HG03571 (cell line): ENCODE measurements around the gene ERC2.
"Not testable (repeated sequence)": the region's sequence is repeated elsewhere in the genome, so short reads cannot be mapped to it uniquely, and the experiment has no call there.

Experiments
- ATAC-seq: cut with Tn5 transposase; IDR thresholded peaks from one replicate; pipeline ENCODE4 v1.9.1; 2021; ENCODE audit not compliant: unreplicated experiment

The ERC2 gene

DNA sequence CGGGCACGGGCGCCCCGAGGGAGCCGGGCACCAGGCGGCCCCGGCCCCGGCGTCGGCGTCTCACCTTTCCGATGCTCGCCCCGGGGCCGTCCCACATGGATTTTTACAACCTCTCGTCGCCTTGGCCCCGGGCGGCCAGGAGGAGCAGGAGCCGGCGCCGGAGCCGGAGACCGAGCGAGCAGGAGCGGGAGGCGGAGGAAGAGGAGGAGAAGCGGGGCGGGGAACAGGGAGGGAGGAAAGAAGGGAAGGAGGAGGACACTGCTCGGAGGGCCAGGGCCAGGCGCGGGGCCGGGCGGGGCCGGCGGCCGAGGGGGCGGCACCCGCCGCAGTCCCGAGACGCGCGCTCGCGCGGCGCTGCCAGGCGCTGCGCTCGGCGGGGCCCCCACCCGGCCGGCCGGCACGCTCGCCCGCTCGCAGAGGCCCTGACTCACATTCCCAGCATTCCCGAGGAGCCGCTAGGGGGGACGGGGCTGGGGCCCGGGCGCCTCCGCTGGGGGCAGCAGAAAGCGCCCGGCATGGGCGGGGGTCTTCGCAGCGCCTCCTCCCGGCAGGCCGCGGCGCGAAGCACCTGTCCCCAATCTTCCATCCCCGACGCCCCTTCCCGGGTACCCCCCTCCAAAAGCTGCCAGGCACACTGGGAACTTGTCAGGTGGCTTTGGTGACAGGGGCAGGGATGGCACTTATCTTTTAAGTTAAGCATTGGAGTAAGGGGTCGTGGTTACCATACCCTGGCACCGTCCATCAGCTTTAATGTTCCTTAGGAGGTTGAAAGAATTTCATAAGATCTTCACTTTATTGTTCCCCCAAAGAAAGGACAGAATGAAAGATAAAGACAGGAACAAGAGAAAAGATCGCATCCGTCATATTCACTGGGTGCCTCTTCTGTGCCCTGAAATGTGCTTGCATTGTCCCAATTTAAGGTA, at the start of gene ERC2:
Gene ERC2, minus strand, starts transcription at position 284 of the 923 bp plus-strand sequence.
- no peak for ATAC-seq

- no peak for ATAC-seq
Observed at GRCh38 chr3:56502738-56503137, 34.5 kb upstream of the ERC2 start.

GRCh38 chr3:56496376-56496775, 28.1 kb upstream of the ERC2 start:
- ATAC-seq = not testable (repeated sequence)

DNA sequence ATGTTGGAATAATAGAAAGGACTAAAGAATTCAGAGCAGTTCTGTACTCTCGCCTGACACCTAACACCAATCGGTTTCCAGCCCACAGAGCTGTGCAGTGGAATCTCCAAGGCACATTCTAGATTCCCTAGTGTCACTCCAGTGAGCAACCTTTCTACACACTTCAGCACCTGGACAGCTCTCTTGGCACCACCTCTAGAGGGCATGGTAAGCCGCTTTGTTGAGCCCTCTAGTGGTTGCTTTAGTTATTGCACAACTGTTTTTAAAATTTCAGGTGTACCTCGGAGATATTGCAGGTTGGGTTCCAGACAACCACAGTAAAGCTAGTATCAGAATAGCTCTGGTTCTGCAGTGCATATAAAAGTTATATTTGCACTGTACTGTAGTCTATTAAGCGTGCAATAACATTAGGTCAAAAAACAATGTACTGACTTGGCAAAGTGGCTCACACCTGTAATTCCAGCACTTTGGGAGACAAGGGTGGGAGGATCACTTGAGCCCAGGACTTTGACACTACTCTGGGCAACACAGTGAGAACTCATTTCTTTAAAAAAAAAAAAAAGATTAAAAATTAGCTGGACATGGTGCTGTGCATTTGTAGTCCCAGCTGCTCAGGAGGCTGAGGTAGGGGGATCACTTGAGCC, 26.5 kb upstream of the ERC2 start:
- ATAC-seq = peak; percentile 89

- ATAC-seq = no peak
Observed at GRCh38 chr3:56491566-56491965, 23.3 kb upstream of the ERC2 start.

DNA sequence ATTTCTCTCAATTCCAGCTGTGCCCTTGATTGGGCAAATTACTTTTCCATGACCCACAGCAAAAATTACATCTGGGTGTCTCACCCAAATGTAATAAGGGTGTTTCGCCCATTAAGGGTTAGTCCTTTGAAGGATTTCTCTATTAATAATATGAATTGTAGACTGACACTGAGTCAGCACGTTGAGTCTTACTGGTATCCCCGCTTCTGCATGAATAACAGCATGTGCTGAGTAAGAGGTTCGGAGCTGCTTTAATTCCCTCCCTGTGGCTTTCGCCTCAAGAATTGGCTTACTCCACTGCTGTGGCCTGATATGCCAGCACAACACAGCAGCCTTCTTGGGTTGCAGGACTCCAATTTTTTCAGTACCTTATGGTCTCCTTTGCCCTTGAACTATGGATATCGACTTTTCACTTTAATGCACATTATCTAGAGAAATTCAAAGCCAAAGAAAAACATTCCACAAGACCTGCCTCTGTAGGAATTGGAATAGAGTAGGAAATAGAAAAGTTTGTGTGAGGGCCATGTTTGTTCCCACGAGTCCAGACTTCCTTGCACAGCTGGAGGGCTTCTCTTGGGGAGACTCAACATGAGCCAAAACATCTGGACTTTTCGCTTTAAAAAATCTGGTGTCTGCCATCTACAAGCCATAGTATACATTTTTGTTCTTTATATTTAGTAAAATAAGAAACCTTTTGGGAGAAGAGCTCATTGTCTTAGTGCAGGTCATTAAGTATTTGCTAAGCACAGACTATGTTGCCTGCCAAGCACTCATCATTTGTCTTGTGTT, 20.7 kb upstream of the ERC2 start:
- ATAC-seq = no peak

DNA sequence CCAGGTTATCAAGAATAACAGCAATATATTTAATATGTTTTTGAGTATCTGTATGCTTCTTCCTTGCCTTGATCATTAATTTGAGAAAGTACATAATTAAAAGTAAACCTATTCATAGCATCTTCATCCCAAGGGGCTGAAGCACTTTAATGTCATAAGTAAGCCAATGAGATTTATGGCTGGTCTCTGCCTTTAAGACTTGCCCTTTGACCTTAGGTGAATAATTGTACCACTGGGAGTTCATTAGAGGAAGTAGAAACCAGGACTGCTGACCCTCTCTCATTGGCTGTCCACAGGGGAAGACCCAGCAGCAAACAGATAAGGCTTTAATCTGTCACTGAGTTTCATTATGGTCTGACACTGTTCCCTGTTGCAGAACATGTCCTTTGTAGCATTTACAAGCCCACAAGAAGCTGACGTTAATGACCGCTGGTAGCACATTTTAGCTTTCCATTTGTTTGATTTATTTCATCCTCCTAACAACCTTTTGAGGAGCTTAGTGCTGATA, 16.3 kb upstream of the ERC2 start:
- ATAC-seq = no peak

GRCh38 chr3:56484122-56484521, 15.9 kb upstream of the ERC2 start:
- no peak for ATAC-seq

- ATAC-seq = no peak
Observed at GRCh38 chr3:56477646-56478045, 9.4 kb upstream of the ERC2 start.

- ATAC-seq = no peak
Observed at GRCh38 chr3:56476771-56477170, 8.5 kb upstream of the ERC2 start.

DNA sequence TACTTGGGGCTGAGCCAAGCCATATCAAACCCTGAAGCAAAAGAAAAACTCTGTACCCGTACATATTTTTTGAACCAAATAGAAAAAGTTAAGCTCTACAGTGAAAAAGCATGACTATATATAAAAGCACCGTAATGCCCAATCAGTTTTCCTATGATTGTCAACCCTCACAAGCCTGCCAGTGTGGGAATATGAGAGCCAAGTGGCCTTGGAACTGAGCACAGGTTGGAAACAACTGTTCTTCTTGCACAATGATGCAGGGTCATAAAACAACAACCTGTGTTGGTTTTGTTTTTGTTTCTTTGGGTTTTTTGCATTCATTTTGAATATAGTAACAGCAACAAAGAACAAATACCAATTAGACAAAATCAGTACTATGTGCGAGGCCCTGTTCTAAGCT, 3.5 kb upstream of the ERC2 start:
- ATAC-seq = no peak

DNA sequence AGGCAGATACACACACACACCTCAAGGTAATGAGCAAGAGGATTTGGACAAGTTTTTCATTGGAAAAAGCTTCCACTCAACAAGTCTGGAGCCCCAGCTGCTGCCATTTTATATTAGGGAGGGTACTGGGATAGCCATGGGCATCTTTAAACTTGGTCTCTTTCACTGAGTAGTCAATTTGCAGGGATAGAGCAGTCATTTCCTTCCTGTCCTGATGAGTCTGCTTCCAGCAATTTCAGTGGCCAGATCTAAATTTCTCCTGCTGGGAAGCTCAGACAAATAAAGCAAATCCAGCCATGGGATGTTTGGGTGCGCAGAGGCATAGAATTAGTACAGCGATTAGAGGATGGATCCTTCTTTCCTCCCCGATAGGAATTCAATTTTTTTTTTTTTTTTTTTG, 874 bp upstream of the ERC2 start:
- no peak for ATAC-seq

DNA sequence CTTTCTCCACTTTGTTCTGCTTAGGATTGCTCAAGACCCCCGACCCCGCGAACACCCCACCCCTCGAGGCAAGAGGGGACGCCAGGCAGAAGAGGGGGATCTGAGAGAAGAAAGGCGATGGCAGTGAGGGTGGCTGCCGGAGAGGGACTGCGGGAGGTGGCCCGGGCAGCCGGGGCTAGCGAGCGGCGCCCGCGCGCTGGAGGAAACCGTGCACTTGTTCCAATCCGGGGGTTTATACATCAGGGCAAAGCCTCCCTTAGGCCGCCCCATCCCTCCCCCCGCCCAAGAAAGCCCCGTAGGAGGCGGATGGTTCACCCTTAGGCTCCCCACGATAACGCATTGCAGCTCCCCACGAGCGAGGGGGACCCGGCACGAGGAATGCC, 475 bp downstream of the ERC2 start:
- ATAC-seq = no peak

DNA sequence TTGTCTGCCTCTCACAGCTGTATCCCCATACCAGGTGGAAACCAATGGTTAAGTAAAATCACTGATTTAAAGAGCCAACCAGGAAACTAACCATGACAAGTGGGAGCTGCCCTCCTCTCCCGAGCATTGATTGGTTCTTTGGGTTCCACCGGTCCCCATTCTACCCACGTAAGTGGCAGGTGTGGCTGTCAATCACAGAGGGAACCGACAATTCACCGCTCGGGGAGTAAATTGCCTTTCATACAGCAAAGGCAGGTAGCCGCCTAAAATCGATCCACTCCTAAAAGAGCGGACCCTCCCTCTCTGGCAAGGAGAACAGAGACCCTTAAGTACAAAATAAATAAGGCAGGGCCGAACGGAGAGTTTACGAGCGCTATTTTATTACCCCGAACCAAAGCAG, 1.2 kb downstream of the ERC2 start:
- no peak for ATAC-seq

DNA sequence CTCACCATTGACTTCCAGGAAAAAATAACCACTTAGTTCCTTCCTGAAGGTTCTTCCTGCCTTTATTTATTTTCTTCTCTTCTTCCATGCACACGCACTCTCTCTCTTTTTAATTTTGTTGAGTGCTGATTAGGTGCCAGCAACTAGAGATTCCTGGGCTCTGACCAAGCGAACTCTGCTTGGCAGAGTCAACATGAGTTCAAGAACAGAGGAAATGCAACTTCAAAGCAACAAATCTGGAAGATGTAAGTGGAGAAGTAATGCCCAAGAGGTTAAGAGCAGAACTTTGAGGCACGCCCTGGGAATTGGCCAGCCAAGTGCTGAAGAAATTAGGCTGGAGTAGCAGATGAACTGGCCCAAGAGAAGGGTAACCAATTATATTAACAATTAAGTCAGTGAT, 8.5 kb downstream of the ERC2 start:
- no peak for ATAC-seq

GRCh38 chr3:56459104-56459496, 9.2 kb downstream of the ERC2 start:
- no peak for ATAC-seq

DNA sequence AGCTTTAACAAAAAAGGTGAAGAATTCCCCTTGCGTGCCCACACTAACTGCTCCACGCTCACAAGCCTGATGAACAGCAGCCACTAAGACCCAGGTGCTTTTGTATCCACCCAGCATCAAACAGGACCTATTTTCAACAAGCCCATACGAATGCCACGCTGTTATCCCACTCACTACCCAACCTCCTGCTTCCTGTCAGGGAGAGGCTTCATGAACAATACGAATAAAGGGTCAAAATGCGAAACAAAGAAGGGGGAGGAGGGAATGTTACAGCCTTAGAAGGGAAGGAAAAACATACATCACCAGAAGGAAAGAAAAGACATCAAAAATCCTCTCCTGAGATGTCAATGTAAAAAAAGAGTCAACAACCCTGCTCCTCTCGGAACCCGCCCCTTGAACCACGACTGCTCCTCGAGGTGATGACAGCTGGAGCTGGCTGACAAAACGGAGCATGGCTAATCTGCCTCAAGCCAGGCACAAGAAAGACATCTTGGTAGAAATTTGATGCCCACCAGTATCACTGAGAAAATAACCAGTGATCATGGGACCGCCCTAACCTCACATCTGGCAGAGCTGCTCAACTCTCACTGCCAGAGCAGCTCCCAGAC, 9.7 kb downstream of the ERC2 start:
- ATAC-seq = no peak

DNA sequence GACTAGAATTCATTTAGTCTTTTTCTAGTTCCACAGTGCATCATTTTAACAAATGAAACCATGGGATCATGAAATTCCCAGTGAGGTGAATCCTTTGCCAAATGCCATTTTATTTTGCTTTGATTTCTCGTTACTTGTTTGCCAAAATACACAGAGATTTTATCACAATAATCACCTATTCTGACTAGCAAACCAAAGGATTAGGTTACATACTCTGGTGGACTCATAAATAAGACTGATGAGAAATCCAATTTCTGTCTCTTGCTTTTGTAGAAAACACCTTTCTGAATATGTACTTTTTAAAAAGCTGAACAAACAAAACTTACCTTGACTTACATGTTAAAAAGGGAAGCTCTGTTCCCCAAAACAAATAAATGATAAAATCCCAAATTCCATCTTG, 12.2 kb downstream of the ERC2 start:
- ATAC-seq = no peak

- no peak for ATAC-seq
Observed at GRCh38 chr3:56453011-56453410, 15.3 kb downstream of the ERC2 start.

- ATAC-seq = no peak
Observed at GRCh38 chr3:56452085-56452484, 16.2 kb downstream of the ERC2 start.

GRCh38 chr3:56443372-56443771, 24.9 kb downstream of the ERC2 start:
- no peak for ATAC-seq
